ENCODE measurements around the gene DNM3. TPM values are rescaled to one million over a fixed set of nuclear protein-coding genes. Genes with fewer than 3 reads are reported as not detected.

The DNM3 gene
- total RNA-seq, 1 experiment from 2014 or later, result 2.7 TPM

GRCh38 chr1:172088256-172088655 is 247.0 kb downstream of the DNM3 start:
- no peak overlapping the region for H3K56ac ChIP-seq (ENCODE audit: insufficient read length, low read depth, low read length)
- H3K4me1 ChIP-seq (ENCODE audit: insufficient read depth, low read length), result no peaks in the 10 kb centered on the region
- H3K27me3 ChIP-seq (ENCODE audit: insufficient read depth, low read length), result no peaks in the 10 kb centered on the region
- no CpG with 5 or more reads among the region's 1 CpG for WGBS (ENCODE audit: extremely low coverage, insufficient read length, low lambda C conversion rate)
- no peak overlapping the region for H2AK5ac ChIP-seq (ENCODE audit: insufficient read length, low read length)
- H4K5ac ChIP-seq (ENCODE audit: insufficient read length, low read depth, low read length), result no peak overlapping the region
- Mint-ChIP-seq H3K9me3 (no peaks in the 10 kb centered on the region), H3K27ac (no peak overlapping the region), H3K27me3 (ENCODE audit: low read depth) (no peaks in the 10 kb centered on the region), H3K4me3 (no peak overlapping the region), H3K4me1 (peaks cover 10 to 13% of the 10 kb centered on the region in 2 experiments), H3K36me3 (ENCODE audit: insufficient read depth in 1 of 3, low read depth in 3 of 3) (no peaks in the 10 kb centered on the region)
- no peak overlapping the region for H3K4me2 ChIP-seq (ENCODE audit: insufficient read depth, insufficient read length, low read length)
- H3K23me2 ChIP-seq (ENCODE audit: insufficient read length, low read depth, low read length, poor library complexity, severe bottlenecking), result no peaks in the 10 kb centered on the region
- no peak for DNase-seq
- no peak overlapping the region for H3K18ac ChIP-seq (ENCODE audit: insufficient read length, low read depth, low read length)
- H4K20me1 ChIP-seq (ENCODE audit: control insufficient read depth, insufficient read depth, insufficient read length), result no peaks in the 10 kb centered on the region
- no peak overlapping the region for H3K14ac ChIP-seq (ENCODE audit: insufficient read depth, low read length)
- H3K4ac ChIP-seq (ENCODE audit: low read depth, low read length), result no peak overlapping the region
- H2BK120ac ChIP-seq (ENCODE audit: low read depth, low read length, poor library complexity, severe bottlenecking), result no peak overlapping the region
- no peaks in the 10 kb centered on the region for H3K79me1 ChIP-seq (ENCODE audit: insufficient read depth, low read depth, low read length, poor library complexity, severe bottlenecking)
- no peak overlapping the region for H2BK5ac ChIP-seq (ENCODE audit: insufficient read length, low read length)
- no peak for TF ChIP-seq CTCF (conservative IDR thresholded peaks at IDR 0.05)
- H3K9me3 ChIP-seq (ENCODE audit: control insufficient read depth, low read depth, low read length), result no peaks in the 10 kb centered on the region
- H2BK12ac ChIP-seq (ENCODE audit: insufficient read length, low read depth, low read length), result no peak overlapping the region
- no peak overlapping the region for H4K91ac ChIP-seq (ENCODE audit: insufficient read length, low read depth, low read length)
- H2BK20ac ChIP-seq (ENCODE audit: low read depth, low read length, poor library complexity, severe bottlenecking), result no peak overlapping the region
- H3T11ph ChIP-seq (ENCODE audit: low read length), result no peak overlapping the region
- no peak overlapping the region for H3K23ac ChIP-seq (ENCODE audit: insufficient read length, low read depth, low read length)
- no peak overlapping the region for H2AFZ ChIP-seq (ENCODE audit: low read length)
- no peak overlapping the region for H2BK15ac ChIP-seq (ENCODE audit: low read depth, low read length)
- H4K8ac ChIP-seq (replicated peaks; ENCODE audit: insufficient read length, low read depth, low read length), result no peak overlapping the region
- no peak overlapping the region for H3K27ac ChIP-seq (ENCODE audit: insufficient read length, low read depth, low read length)
- no peaks in the 10 kb centered on the region for H3K79me2 ChIP-seq (ENCODE audit: insufficient read depth, low read length)
- H3K9ac ChIP-seq (ENCODE audit: extremely low read depth, insufficient read length, low read length), result no peak overlapping the region
